Measurements from ENCODE around the gene FAM180A.

FAM180A gene

DNA sequence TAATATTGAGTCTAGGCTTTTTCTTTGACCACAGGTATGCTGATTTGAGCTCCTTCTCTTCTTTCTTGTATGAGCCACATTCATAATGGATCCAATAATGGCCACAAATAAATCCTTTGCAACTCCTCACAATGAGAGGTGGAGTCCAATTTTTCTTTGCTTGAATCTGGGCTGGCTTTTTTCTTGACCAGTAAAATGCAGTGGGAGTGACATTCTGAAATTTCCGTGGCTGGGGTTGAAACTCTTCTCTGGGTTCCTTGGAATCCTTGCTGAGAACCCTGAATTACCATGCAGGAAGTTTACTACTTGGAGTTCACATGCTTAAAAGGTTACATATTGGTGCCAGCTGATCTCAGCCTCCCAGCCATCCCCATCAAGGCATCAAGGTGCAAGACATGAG lies 22.4 kb upstream of the FAM180A start:
- no peak for DNase-seq (ENCODE audit: low spot score)

DNA sequence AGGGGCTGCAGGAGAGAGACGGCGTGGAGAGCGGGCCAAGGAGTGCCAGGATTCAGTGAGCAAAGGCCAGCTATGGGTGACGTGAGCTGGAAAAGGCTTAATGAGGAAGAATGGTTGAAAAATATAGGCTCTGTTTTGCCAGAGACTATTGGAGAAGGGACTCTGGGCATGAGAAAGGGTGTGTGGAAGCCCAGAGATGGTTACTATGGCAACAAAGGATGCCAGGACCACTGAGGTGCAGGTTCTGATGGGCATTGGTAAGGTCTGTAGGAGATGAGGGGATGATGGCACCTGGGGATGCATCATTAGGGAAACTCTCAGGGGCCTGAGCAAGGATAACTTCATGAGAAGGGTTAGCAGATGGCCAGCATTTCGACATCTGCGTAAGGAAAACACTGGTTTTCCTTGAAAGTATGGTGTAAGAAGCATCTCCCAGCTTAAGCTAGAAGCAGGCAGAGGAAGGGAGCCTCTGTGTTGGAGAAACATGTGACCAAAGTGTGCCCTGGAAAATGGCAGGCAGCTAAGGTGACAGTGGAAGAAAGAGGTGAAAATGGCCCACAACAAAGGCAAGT lies 21.6 kb upstream of the FAM180A start:
- no peak for DNase-seq (ENCODE audit: low spot score)

DNA sequence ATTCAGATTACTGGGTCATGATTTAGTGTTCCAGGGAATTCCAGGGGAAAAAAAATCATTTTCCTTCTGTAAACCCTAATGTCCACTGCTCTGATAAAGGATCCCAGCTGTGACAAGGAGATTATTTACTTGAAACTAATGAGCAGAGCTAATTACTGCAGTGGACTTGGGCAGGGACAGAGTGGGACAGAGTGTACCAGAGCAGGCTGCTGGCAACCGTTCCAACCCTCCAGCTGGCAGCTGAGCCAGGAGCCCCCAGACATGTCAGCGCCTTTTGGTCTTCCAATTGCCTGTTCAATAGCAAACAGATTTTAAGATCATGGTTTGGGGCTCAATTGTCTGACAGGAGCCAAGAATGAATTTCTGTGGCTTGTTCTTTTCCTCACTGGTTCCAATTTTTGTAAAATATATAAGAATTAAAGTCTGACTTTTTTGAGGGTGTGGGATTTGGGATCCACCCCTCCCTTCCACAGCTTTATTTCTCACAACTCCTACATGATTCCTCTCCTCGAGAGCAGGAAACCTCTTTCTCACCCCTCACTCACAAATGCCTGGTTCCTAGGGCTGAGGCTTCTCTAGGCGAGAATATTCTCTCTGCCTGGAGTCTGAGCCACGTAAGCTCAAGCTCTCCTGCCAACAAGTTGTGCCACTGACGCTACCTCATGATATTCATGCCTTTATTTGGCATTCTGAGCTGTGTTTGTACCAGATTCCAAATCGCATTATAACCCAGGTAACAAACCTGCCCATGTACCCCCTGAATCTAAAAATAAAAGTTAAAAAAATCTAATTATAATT lies 20.6 kb upstream of the FAM180A start:
- DNase-seq (ENCODE audit: low spot score): no peak

DNA sequence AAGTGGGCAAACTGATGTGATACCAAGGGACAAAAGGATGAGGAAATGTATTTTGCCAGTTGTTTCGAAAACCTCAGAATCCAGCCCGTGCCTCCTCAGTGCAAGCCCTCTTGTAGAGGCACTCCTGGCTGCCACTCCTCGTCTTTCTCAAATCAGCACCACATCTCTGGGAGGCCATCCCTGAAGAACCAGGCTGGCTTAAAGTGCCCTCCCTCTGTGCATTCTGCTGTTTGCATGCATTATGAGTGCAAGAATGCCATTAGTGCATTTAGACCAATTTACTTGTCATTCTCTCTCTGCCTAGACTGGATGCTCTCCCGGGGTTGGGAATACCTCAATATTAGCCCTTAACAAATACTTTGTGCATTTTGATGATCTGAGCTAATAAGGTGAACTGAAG lies 19.9 kb upstream of the FAM180A start:
- DNase-seq (ENCODE audit: low spot score): no peak

DNA sequence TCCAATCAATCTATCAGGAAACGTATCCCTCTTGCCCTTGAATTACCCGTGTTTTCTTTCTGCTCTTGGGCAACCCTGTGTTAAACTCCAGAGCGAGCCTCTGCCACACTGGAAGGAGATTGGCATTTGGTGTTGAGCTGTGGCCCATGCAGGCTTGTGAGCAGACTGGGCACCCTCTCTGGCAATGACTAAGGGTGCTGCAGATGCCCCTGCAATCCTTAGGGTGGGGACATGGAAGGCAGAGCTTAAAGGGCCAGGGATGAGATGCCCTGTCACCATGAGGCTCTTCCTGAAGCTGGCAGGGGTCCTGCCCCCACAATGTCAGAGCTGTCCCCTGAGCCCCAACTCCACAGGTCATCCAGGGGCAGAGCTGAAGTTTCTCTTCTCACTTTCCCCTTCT lies 19.5 kb upstream of the FAM180A start:
- no peak for DNase-seq (ENCODE audit: low spot score)

DNA sequence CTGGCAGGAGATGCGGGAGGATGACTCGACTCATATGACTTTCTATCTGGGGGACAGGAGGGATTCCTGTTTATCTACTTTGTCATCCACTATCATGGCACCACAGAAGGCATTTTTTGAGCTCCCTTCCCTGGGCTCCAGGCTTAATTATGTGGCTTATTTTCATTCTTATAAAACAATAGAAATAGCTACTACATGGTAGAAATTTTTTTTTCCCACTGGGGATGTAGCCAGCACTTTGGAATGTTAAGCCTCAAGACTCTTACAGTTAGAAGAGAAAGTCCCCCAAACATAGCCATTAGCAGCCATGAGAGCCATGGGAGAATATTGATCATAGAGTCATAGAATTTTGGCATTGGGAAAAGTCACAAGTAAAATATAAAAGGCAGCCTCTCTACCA lies 14.6 kb upstream of the FAM180A start:
- DNase-seq (ENCODE audit: low spot score): no peak

DNA sequence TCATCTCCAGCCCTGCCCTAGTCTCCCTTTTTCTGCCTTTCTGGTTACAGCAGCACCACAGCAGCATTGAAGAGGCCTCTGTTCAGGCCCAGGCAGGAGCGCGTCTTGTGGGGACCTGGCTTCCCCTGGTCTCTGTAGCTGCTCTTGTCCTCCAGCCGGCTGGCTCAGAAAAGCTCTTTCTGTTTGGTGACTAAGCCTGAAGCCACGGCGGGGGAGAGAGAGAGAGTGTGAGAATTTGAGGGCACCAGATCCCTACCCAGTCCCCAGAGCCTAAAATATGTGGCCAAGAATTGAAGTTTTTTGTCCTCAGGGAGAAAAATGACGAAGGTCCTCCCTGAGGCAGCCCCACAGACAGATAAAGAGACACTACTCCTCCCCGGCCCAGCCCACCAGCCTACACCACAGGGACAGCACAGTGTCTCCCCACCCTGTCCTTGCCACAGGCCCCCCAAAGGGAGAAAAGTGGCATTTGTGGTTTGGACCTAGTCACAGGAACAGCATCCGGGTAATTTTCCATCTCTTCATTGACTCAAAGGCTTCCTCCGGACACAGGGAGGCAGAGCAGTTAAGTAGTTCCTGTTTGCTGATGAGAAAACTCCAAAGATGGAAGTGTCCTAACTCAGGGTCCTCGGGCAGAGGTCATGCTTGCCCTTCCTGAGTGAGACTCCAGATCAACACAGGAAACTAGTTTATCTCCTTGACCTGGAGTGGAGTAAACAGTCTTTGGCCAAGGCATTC lies 13.3 kb upstream of the FAM180A start:
- peak; percentile 69 for DNase-seq (ENCODE audit: low spot score)

DNA sequence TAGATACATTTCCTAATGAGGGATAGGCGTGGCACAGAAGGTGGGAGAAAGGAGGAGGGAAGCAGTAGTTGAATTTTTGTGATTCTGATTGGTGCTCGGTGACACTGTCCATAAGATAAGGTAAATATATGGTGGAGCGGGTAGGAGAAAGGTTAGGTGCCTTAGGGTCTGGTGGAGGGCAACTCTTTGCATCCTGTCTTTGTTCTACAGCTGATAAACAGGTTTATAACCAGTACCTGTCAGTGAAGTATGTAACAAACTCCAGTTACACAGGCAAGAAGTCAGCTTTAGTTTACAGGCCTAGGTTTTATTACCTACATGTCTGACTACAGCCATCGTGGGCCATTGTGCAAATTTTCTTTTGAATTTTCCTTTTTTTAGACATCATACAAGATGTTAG lies 10.9 kb upstream of the FAM180A start:
- DNase-seq (ENCODE audit: low spot score): no peak

DNA sequence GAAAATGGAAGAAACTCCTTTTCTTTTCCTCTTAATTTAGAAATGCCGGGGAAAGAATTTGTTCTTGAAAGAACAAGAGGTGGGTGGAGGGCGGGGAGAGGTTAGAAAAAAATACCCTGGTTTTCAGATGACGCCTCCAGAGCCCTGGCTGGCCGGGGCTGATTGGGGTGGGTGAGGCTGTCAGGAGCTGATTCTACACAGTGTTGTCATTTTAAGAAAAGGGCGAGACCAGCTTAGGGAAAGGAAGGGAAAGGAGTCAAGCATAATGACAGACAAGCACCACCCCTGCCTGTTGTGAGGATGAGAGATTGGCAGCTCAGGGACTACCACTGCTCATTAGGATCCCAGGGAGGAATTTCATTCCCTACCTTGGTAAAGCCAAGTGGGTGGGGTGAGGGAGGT lies 9.9 kb upstream of the FAM180A start:
- DNase-seq (ENCODE audit: low spot score): peak; percentile 57

DNA sequence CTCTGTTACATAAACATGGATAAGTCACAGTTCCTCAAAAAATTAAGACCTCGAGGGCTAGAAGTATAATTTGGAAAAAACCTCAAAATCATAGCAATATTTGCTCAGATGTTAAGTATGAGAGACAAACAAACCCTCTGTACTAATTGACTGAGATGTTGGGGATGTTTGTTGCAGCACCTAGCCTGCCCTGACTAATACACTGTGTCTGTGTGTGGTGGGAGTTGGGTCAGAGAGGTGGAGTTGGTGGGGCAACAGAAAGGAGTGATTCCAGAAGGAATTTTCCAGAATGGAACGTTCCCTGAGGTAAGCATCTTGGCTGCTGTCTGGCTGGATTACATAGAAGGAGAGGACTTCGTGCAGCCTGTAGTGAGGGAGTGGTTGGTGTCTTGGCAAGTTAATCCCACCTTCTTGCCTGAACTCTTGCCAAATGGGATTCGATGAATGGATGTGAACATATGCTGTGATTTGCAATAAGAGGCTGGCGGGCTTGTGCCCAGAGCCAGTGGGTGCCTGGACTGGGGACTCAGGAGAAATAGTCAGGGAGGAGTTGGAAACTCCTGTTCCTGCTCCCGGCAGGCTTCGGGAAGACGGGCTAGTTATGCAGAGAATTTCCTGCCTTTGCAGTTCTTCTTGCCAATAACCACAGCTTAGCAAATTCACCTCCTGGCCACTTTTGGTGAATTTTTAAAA lies 9.3 kb upstream of the FAM180A start:
- peak; percentile 51 for DNase-seq (ENCODE audit: low spot score)

DNA sequence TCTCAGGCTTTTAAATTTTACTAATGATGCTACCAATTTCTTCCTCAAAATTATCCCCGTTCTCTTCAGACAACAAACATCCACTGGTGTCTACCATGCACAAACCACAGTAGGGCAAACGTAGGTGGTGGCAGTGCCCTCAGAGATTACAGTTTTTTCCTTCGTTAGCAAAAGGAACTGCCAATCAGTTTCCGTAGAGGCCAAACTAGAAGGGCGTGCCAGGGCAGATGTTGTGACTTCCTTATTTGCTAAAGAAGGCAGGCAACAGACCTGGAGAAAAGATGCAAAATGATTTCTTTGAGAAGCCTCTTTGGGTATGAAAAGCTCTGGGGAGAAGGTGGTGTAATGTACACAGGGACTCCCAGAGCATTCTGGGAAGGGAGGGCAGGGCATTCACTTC lies 7.6 kb upstream of the FAM180A start:
- DNase-seq (ENCODE audit: low spot score): no peak

DNA sequence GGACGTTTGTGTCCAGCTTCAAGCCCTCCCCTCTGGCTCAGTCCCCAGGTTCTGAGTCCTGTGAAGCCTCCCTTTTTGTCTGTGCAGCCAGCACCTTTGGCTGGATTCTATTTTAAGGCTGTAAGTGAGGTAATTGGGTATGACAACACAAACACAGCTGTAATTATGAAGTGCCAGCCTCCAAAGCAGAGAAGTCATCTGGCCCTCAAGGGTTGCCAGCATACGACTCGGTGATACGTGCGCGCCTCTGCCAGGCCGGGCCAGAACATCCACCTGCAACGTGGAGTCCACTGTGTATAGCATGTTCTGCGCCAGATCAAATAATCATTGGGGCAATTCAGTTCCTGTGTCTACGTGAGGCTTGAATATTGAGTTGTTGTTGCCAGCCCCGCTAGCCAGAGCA lies 6.7 kb upstream of the FAM180A start:
- no peak for DNase-seq (ENCODE audit: low spot score)

DNA sequence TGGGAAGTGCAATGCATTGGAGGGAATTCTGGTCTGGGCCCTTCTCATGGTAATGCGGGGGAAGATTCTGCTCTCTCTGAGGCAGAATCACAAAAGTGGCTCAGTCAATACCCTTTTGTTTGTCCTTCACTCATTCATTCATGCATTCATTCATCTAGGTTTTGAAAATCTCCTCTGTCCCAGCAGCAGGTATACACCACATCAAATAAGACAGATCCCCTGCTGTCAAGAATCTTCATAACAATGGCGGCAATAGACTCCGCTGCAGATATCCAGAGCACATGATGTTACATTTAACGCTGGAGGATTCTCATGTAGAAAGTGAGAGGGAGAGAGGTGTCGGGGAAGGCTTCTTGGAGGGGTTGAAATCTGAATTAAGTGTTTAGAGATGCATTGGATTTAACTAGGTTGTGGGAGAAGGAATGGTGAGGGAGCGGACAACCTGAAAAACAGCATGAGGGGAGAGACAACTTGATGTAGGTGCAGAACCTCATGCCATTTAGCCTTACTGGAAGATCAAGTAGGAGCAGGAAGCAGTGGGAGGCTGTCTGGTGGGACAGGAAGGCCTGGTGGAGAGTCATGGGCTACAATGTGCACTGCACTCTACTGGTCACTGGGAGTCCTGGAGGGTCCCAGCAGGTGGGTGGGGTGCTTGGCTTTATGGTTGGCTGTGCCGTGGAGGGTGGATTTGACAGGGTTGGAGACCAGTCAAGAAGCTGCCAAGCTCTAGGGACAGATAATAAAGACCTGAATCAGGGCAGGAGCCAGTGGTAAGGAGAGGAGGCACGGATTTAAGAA lies 5.2 kb upstream of the FAM180A start:
- no peak for DNase-seq (ENCODE audit: low spot score)

DNA sequence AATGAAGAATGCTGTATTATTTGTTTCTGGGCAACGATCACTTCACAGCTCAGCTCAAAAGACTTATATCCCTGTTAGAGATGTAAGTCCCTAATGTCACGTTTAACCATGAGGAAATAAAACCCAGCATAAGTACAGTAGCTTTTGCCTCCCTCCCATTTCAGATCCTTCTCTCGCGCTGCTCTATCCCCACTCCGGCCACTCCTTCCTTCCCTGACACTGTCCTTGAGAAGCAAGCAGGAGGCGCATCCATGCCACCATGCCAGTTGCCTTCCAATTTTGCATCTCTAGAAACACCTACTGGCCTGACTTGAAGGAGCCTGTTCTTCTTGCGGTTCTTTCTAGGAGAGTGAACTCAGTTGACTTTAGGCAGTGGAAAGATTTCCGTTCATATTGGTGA lies 1.2 kb downstream of the FAM180A start:
- DNase-seq (ENCODE audit: low spot score): no peak

DNA sequence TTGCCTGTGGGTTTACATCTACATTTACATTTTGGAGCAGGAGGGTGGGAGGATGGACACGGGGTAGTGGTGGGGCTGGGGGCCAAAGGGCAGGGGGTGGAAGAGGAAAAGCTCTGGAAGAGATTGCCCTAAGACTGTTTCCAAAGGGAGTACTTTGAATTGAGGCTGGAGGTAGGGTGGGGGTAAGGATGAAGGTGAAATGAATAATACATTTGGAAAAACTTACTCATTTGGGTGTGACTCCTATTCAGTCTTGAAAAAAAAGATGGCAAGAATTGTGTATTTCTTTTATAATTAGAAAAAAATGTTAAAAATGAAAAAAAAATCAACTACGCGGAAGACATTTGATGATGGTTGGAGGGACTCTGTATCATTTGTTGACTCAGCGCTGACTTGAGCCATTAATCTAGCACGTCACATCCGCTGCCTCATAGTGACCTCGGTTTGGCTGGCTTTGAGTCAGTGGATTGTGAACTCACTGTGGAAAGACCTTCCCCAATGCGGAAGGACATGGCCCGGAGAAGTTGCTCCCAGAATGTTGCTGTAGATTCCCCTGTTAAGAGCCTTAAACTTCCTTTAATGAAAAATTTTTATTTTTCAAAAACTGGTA lies 2.8 kb downstream of the FAM180A start:
- DNase-seq (ENCODE audit: low spot score): peak; percentile 86

DNA sequence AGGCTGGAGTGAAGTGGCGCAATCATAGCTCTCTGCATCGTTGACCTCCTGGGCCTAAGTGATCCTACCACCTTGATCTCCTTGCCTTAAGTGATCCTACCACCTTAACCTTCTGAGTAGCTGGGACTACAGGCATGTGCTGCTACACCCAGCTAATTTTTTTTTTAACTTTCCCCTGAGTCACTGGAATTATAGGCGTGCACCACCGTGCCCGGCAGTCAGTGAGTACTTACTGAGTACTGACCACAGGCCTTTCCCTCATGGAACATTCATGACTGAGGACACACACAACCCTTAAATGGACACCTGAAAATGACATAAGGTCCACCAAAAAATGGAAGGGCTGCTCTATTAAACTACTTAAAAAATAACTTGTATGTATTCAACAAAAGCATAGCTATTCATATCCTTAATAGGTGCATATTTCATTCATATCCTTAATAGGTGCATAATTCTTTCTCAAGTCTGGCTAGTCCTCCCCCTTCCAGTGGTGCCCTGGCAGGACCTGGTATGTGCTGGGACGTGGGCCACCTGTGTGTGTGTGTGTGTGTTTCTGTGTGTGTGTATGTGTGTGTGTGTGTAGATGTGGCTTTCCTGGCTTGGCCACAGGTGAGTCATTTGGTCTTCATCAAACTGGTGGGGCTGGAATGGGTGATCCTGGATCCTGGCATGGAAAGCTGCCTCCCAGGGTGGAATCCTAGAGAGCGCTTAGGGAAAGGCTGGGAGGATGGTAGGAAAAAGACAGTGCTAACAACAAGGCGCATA lies 3.5 kb downstream of the FAM180A start:
- peak; percentile 50 for DNase-seq (ENCODE audit: low spot score)

DNA sequence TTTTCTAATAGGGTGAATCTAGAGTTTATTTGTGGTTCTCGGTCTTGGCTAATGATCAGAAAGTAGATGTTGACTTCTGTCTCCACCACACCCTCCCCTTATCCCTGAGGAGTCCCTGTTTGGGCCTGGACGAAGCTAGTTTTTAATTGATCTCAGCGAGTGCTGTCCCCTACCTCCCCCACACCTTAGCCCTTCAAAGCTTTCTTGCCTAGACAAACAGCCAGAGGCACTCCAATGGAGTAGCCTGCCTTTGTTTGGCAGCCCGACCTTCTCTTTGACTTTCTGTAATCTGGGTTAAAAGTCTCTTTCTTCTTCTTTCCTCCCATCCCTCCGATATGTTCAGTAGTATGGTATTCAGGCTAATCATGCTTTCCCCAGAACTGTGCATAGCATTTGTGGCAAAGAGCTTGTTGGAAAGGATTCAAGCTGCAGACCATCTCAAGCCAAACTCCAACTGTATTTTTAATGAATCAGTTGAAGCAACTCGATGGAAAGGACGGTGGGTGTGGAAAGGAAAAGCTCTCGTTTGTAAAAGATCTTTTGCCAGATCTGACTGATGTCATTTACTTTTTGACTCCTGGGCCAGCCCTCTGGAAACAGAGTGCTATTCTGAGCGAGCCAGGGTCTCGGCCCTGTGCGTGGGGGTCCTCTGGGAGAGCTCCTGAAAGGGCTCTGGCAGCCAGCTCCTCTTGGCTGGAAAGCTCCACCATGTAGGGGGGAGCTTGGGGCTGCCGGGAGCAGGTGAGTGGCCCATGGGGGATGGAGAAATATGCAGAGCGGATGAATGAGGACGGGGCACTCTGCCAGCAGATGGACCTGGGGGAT lies 4.5 kb downstream of the FAM180A start:
- DNase-seq (ENCODE audit: low spot score): peak; percentile 36

DNA sequence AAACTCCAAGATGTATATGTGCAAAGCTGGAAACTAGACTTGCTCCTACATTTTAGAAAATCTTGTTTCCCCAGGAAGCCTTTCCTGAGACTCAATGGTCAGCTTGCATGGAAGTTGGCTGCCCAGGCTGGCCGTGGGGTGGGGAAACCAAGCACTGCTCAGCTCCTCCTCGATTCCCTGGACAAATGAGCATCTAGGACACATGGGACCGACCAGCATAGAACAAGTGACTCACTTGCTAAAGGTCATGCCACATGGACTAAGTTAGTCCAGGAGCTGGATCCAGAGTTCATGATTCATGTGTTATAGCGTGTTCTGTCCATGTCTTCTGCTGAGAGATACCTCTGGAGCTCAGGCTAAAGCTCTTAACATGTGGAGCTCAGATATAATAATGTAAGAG lies 6.2 kb downstream of the FAM180A start:
- DNase-seq (ENCODE audit: low spot score): no peak

DNA sequence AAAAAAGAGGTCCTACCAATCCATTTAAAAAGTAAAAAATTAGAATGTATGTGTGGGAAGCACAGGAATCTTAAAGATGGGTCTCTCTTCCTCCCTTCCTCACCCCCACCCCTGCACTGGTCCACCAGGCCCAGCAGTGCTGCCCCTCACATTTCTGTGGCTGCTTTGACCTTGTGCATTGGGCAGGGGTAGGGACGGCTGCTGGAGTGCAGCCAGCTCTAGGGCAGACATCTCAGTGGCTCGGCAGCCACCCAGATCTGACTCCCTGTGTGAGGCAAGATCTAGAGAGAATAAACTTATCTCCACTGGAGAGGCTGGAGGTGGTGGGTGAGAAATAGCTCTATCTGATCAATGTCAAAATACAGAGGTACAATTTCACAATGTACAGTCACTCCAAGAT lies 6.7 kb downstream of the FAM180A start:
- no peak for DNase-seq (ENCODE audit: low spot score)

DNA sequence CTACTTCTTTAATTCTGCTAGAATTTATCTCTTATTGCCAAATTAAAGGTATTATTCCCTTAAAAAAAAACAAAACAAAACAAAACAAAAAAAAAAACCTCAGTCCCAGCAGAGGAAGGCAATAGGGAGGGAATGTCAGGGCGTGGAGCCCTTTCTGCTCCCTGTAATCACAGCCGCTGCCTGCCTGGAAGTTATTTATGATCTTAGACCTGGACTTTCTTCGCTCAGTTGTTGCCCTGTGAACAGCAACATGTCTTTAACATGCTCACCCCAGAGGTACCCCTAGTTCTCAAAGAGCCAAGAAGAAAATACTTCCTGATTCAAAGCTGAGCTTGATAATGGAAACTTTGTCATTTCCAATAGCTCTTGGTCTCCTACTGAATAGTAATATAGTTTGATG lies 7.7 kb downstream of the FAM180A start:
- DNase-seq (ENCODE audit: low spot score): no peak
